ENCODE results near the gene STMN3.
"Not testable (repeated sequence)": the region's sequence is repeated elsewhere in the genome, so short reads cannot be mapped to it uniquely, and the experiment has no call there.

The STMN3 gene

DNA sequence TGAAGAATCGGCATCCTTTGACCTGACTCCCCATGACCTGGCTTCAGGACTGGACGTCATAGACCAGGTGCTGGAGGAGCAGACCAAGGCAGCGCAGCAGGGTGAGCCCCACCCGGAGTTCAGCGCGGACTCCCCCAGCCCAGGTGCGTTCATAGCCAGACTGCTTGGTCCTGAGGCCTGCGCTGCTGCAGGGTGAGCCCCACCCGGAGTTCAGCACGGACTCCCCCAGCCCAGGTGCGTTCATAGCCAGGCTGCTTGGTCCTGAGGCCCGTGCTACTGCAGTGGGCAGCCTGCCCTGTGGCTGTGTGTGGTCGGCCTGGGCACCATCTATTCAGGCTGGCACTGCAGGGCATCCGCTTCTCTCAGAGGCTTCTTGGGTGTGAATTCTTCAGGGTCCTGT lies 20.7 kb upstream of the STMN3 start:
- Histone ChIP-seq H3F3A (ENCODE audit: insufficient read depth) (no peaks in the 10 kb centered on the region), H3K9me3 (ENCODE audit: insufficient read depth, low read length) (no peaks in the 10 kb centered on the region), H3K4me3 (ENCODE audit: insufficient read depth, low read length, poor library complexity, severe bottlenecking) (no peak overlapping the region), H3K27ac (ENCODE audit: low read depth, low read length) (no peak overlapping the region), H2AFZ (ENCODE audit: low read depth, low read length, severe bottlenecking) (no peak overlapping the region), H3K9me2 (replicated peaks; ENCODE audit: insufficient read depth, low read length) (no peaks in the 10 kb centered on the region), H3K27me3 (ENCODE audit: low read length) (no peaks in the 10 kb centered on the region), H3K9ac (ENCODE audit: low read length) (no peak overlapping the region), H4K20me1 (ENCODE audit: low read depth, low read length) (no peaks in the 10 kb centered on the region), H3K4me2 (ENCODE audit: low read depth, low read length, poor library complexity, severe bottlenecking) (no peak overlapping the region), H3K36me3 (ENCODE audit: low read length) (no peaks in the 10 kb centered on the region), H3K79me2 (ENCODE audit: insufficient read depth, low read length) (no peaks in the 10 kb centered on the region)
- TF ChIP-seq, protein P1, sequence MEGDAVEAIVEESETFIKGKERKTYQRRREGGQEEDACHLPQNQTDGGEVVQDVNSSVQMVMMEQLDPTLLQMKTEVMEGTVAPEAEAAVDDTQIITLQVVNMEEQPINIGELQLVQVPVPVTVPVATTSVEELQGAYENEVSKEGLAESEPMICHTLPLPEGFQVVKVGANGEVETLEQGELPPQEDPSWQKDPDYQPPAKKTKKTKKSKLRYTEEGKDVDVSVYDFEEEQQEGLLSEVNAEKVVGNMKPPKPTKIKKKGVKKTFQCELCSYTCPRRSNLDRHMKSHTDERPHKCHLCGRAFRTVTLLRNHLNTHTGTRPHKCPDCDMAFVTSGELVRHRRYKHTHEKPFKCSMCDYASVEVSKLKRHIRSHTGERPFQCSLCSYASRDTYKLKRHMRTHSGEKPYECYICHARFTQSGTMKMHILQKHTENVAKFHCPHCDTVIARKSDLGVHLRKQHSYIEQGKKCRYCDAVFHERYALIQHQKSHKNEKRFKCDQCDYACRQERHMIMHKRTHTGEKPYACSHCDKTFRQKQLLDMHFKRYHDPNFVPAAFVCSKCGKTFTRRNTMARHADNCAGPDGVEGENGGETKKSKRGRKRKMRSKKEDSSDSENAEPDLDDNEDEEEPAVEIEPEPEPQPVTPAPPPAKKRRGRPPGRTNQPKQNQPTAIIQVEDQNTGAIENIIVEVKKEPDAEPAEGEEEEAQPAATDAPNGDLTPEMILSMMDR (IDR thresholded peaks at IDR 0.05; ENCODE audit: insufficient read depth, low read length, poor library complexity, severe bottlenecking), result no peak
- TF ChIP-seq EZH2phosphoT487 (conservative IDR thresholded peaks at IDR 0.05; ENCODE audit: low read length), result no peak

DNA sequence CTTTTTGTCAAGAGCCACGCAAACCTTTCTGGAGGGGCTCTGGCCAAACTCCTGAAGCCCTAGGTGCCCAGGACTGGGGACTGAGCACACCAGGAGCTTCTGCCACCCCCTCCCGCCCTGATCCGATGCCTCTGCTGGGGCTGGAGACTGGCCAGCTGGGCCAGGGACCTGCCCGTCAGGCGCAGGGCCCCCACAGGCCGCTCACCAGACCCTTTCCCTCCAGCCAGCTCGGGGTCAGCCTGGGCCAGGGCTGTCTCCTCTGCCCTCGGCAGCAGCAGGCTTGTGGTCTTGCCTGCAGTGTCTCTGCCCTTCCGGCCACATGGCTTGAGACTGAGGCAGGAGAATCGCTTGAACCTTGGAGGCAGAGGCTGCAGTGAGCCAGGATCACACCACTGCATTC lies 19.4 kb upstream of the STMN3 start:
- Histone ChIP-seq H2AFZ (ENCODE audit: low read depth, low read length, severe bottlenecking) (no peak overlapping the region), H3F3A (ENCODE audit: insufficient read depth) (no peaks in the 10 kb centered on the region), H3K36me3 (ENCODE audit: low read length) (no peaks in the 10 kb centered on the region), H3K4me2 (ENCODE audit: low read depth, low read length, poor library complexity, severe bottlenecking) (no peak overlapping the region), H3K27me3 (ENCODE audit: low read length) (no peaks in the 10 kb centered on the region), H3K9me2 (replicated peaks; ENCODE audit: insufficient read depth, low read length) (no peaks in the 10 kb centered on the region), H3K27ac (ENCODE audit: low read depth, low read length) (no peak overlapping the region), H3K9me3 (ENCODE audit: insufficient read depth, low read length) (no peaks in the 10 kb centered on the region), H4K20me1 (ENCODE audit: low read depth, low read length) (no peaks in the 10 kb centered on the region), H3K4me3 (ENCODE audit: insufficient read depth, low read length, poor library complexity, severe bottlenecking) (no peak overlapping the region), H3K79me2 (ENCODE audit: insufficient read depth, low read length) (no peaks in the 10 kb centered on the region), H3K9ac (ENCODE audit: low read length) (no peak overlapping the region)
- no peak for TF ChIP-seq EZH2phosphoT487 (conservative IDR thresholded peaks at IDR 0.05; ENCODE audit: low read length)
- TF ChIP-seq, protein P1 (IDR thresholded peaks at IDR 0.05; ENCODE audit: insufficient read depth, low read length, poor library complexity, severe bottlenecking), result no peak

DNA sequence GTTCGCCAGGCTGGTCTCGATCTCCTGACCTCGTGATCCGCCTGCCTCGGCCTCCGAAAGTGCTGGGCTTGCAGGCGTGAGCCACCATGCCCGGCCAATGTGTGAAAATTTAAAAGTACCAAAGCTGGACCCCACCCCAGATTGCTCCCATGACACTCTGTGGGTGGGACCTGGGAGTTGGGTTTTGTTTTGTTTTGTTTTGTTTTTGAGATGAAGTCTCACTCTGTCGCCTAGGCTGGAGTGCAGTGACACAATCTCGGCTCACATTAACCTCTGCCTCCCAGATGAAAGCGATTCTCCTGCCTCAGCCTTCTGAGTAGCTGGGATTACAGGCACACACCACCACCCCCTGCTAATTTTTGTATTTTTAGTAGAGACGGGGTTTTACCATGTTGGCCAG lies 18.5 kb upstream of the STMN3 start:
- H3K9me2 ChIP-seq (replicated peaks; ENCODE audit: insufficient read depth, low read length); H3K9ac ChIP-seq (ENCODE audit: low read length); H3K27me3 ChIP-seq (ENCODE audit: low read length); H3K36me3 ChIP-seq (ENCODE audit: low read length); H3K4me3 ChIP-seq (ENCODE audit: insufficient read depth, low read length, poor library complexity, severe bottlenecking); H3K4me2 ChIP-seq (ENCODE audit: low read depth, low read length, poor library complexity, severe bottlenecking); H4K20me1 ChIP-seq (ENCODE audit: low read depth, low read length); H2AFZ ChIP-seq (ENCODE audit: low read depth, low read length, severe bottlenecking); H3K9me3 ChIP-seq (ENCODE audit: insufficient read depth, low read length); H3K79me2 ChIP-seq (ENCODE audit: insufficient read depth, low read length); H3F3A ChIP-seq (ENCODE audit: insufficient read depth); H3K27ac ChIP-seq (ENCODE audit: low read depth, low read length): not testable (repeated sequence)

DNA sequence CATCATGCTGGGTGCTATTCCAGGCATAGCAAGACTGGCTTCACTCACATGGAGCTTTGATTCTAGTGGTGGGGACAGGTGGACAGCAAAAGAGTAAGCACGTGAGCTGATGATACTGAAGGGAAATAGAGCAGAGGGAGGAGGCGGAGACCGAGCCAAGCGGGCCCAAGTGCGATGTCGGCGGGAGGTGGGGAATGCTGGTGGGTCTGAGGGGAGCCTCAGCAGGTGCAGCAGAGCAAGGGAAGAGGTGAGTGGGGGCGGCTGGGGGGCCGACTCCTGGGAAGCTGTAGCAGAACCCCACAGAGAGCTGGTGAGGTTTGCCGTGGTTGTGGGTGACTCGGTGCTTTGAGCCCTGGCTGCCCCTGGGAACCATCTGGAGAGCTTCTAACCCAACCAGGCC lies 15.1 kb upstream of the STMN3 start:
- no peak overlapping the region for H3K27ac ChIP-seq (ENCODE audit: low read depth, low read length)
- no peak overlapping the region for H2AFZ ChIP-seq (ENCODE audit: low read depth, low read length, severe bottlenecking)
- no peaks in the 10 kb centered on the region for H3K27me3 ChIP-seq (ENCODE audit: low read length)
- no peak overlapping the region for H3K9ac ChIP-seq (ENCODE audit: low read length)
- no peaks in the 10 kb centered on the region for H3F3A ChIP-seq (ENCODE audit: insufficient read depth)
- no peak overlapping the region for H3K4me3 ChIP-seq (ENCODE audit: insufficient read depth, low read length, poor library complexity, severe bottlenecking)
- no peaks in the 10 kb centered on the region for H4K20me1 ChIP-seq (ENCODE audit: low read depth, low read length)
- TF ChIP-seq, protein P1 (IDR thresholded peaks at IDR 0.05; ENCODE audit: insufficient read depth, low read length, poor library complexity, severe bottlenecking), result no peak
- TF ChIP-seq EZH2phosphoT487 (conservative IDR thresholded peaks at IDR 0.05; ENCODE audit: low read length), result no peak
- no peaks in the 10 kb centered on the region for H3K9me2 ChIP-seq (replicated peaks; ENCODE audit: insufficient read depth, low read length)
- H3K4me2 ChIP-seq (ENCODE audit: low read depth, low read length, poor library complexity, severe bottlenecking), result no peak overlapping the region
- no peaks in the 10 kb centered on the region for H3K9me3 ChIP-seq (ENCODE audit: insufficient read depth, low read length)
- H3K36me3 ChIP-seq (ENCODE audit: low read length), result no peaks in the 10 kb centered on the region
- no peaks in the 10 kb centered on the region for H3K79me2 ChIP-seq (ENCODE audit: insufficient read depth, low read length)
